DMS114 treated with DMSO at 0.1 percent for 48 hours (cell line): ENCODE data around the gene RRP9.

Experiments used
- DNase-seq: peaks from one replicate; lab custom pipeline; 2025; ENCODE audit not compliant: unreplicated experiment; lab: John Stamatoyannopoulos, UW

The RRP9 gene

DNA sequence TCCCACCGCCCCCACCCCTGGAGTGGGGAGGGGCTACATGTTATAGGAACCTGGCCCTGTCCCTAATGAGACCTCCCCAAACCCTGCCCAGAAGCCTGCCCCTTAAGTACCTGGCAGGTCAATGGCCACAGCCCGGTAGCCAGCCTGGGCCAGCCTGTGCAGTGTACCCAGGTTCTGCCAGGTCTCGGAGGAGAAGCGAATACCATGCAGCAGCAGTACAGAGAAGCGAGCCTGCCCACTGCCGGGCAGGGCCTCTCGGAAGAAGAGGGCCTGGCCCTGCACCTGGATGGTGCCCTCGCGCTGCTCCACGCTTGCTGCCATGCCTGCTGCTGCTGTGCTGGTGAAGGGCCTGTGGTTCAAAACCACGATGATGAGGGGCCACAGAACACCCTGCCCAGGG, 29.6 kb upstream of the RRP9 start:
- no peak for DNase-seq

DNA sequence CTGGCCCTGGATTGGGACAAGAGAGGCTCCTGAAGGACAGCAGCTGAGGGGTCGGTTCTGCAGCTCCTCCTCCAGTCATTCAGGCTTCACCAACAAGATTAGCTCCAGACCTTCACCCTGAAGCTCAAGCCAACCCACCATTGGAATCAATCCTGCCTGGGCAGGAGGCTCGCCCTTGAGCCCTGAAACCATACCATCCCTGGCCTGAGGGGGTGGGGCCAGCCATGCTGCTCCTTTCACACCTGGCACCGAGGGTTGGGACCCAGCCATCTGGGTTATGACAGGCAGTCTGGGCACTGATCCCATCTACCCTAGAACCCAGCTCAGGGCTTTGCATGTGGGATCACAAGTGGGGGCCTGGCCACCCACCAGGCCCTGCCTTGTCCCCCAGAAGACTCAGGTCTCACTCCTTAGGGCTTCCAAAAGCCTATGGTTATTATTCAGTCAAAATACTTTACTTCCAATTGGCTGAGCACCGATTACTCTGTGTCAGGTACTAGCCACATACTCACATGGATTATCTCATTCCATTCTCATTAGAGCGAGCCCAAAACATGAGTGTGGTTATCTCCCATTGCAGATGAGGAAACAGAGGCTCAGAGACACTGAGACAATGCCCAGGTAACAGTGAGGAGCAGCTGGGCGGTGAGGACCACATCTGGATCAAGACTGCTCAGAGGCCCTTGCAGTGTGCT, 29.0 kb upstream of the RRP9 start:
- DNase-seq, result no peak

DNA sequence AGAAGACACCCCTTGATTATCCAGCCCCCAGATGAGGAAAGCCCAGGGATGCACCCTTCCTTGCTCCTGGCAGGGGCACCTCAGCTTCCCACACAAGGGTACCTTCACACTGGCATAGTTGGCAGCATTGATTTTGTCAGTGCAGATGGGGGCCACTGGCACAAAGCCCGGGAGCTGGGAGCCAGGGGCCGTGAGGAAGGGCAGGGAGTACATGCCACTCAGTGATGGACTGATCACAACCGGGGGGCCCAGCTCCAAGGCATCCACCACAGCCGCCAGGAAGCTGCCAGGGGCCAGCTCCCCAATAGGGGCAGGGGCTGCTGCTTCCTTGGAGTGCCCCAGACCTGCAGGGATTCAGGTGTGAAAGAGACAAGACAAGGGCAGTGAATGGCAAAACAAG, 28.1 kb upstream of the RRP9 start:
- DNase-seq, result no peak

DNA sequence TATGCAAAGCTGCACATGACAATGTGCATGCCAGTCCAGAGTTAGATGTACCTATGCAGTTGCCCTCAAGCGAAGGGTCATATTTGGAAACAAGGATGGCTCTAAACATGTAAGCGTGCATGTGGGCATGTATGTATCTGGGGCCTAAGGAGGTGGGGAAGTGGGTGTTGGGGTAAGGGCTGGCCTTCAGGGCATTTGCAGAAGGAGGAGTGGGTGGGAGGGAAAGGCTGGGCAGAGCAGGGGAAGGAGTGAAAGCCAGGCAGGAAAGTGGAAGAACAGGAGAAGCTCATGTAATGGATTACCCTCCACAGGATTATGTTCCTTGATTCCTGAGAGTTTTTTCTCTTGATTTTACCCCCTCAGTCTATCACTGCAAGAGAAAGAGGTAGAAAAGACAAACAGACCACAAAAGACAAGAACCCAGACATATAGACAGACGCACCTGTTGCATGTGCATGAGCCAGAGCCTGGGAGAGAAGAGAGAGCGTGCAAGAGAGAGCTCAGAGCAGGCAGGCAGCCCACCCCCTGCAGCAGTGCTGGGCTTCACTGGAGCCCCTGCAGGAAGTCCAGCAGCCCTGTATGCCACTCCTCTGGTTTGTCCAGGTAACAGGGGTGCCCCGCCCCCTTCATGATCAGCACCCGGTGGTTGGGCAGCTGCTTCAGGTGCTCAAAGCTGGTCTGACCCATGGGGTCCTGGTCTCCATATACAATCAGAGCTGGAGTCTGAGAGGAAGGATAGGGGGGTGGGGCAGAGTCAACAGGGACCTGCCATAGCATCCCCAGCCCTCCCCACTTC, 27.4 kb upstream of the RRP9 start:
- DNase-seq, result no peak

DNA sequence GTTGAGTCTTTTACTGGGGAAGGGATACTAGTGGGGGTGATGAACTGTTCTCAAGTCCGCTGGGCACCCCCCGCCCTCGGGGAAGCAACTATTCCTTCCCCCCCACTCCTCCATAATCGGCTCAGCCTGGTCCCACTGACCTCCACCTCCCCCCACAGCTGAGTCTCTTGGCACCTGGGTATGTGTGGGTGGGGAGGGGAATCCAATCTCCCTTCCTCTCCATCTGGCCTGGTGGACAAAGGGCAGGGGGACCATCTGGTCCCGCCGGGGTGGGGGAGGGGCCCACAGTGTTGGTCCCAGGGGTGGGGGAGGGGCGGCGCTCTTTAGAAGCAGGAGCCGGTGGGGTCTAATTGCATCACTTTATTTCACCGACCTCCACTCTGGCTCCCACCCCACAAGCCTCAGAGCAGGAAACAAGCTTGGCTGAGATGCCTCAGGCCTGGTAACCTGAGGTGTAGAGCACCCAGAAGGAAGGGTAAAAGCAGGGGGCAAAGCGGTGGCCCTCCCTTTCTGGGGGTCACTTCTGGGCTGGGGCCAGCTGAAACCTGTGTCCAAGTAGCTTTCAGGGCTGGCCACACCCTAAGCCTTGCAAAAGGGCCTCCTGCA, 26.6 kb upstream of the RRP9 start:
- no peak for DNase-seq

DNA sequence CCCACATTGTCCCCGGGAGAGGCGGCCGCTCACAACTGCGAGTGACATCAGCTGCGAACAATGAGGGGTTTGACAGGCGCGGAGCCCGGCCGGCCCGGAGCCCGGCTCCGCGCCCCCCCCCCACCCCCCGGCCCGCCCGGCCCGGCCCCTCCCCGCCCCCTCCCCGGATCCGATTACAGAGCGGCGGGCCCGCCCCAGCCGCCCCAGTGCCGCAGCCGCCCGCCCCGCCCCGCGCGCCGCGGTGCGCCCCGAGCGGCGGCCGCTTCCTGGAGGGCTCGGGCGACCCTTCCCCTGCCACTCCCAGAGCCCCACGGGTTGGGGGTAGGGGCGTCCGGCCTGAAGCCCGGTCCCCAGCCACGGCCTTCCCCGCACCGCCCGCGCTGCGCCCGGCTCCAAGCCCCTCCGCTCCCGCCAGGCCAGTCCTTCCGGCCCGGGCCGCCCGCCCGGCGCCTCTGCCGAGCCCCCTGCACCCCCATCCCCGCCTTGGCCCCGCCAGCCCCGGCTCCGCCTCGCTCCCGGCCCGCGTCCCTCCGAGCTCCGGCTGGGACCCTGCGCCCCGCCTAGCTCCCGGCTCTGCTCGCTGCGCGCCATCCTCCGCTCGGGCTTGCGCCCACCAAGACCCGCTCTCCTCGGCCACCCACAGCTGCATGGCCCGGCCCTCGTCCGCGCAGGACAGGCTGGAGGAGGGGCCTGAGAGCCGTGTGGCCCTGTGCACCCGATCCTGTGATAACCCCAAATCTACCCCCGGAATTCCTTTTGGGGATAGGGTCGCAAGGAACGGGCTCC, 25.9 kb upstream of the RRP9 start, which contains the start of gene PCBP4:
PCBP4 (minus strand) TSS at position 71 of the 786 bp plus-strand sequence. CDS start 6,214 bp downstream, outside the sequence.
- DNase-seq, result no peak

DNA sequence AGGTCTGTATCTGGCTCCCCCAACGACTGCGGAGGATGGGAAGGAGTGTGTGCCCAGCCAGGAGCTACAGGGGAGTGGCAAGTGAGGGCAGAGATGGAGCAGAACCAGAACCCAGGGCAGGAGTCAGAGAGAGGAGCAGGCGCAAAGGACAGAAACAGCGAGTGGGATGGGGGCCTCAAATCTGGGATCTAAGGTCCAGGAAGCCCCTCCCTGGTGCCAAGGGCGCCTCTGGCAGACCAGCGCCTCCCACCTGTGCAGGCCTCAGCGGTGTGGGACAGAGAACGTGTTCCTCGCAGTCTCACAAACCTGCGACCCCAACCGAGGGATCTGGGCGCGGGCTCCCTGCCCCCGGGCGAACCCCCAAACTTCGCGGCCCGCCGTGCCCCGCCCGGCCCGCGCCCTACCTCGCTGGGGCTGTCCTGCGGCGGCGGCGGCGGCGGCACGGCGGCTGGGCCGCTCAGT, 25.2 kb upstream of the RRP9 start:
- DNase-seq, result no peak

DNA sequence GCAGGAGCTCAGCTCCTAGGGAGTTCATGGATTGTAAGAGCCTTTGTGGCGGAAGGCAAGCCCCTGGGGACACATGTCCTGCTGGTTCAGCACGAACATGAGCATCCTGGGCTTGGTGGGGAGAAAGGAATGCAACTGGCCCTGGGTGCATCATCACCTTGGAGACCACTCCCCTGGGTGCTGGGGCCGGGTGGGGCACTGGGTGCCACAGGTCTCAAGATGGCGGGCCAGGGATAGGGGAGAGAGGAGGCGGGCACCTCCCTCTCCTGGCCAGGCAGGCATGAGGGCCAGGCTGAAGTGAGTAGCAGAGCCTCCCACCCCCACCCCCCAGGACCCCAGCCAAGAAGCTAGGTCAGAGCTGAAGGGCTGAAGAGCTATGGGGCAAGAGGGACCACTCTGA, 24.8 kb upstream of the RRP9 start:
- DNase-seq, result no peak

DNA sequence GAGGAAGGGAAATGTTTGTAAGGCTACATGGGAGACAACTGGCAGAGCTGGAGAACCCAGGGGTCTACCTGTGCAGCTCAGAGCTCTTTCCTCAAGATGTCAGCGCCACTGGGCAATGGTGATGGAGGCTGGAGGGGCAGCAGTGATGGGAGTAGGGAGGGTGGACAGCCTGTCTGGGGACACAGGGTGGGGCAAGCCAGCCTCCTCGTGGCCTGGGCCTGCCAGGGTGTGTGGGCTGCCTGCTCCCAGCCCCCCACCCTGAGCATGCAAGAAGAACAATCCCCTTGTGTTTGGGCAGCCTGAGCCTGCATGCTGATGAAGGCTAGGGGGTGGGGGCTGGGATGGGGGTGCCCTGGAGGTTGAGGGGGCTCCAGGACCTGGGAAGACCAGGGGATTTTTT, 24.3 kb upstream of the RRP9 start:
- DNase-seq, result no peak

DNA sequence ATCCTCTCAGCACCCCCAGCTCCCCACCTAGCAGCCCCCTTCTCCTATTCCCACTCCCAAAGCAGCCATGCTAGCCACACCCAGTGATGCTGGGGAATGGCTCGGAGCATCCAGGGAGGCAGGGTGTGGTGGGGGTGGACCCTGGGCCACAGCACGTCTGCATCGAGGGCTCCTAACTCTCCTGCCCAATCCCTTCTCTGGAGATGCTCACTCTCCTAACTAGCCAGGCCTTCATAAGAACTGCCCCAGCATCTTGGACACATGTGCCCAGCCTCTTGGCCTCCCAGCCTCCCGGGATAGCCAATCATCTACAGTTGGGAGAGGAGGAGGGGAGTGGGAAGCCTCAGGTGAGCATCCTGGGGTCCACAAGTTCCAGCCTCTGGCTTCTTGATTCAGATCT, 22.8 kb upstream of the RRP9 start:
- DNase-seq, result no peak

DNA sequence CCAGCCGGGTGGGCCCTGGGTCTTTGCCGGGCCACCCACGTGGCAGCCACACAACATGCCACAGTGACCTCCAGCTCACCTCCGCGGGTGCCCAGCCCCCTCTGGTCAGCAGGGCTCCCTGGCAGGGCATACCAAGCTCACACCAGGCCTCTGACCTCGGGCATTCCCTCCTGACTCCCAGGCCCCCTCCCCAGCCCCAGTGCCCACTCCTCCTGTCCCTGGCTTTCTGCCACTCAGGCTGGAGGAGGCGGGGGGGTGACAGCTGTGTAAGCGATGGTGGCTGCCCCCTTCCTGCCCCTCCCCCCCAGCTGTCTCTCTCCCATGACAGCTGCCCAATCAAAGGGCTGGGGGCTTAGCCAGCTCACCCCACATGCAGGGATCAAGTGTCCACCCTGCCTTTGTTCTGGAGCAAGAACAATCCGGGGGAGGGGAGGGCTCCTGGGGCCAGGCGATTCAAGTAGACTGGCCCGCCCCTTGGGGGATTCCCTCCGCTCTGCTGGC, 22.3 kb upstream of the RRP9 start:
- no peak for DNase-seq

DNA sequence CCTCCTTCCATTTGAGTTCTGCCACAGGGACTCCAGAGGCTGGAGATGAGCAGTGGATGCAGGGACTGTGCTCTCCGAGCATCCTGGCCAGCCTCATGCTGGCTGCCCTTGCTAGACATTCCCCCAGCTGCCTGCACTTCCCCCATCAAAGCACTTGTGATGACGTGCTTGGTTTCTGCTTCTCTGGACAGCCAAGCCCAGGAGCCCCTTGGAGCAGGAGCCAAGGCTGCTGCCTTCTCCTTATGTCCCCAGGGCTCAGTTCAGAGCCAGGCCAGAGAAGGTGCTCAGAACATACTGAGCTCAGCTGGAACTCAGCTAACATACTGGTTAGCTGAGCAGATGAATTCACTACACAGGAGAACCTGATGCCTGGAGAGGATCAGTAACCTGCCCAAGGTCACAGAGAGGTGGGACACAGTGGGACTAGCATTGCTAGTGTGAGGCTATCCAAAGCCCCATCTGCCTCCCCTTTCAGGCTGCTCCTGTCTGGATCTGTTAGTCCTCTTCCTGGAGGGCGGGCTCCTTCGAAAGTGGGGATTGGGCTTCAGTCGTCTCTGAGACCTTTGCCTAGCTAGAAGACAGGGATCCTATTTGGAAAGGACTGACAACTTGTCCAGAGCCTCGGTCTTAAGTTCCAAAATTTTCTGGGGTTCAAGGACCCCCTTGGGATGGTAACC, 21.3 kb upstream of the RRP9 start:
- no peak for DNase-seq

DNA sequence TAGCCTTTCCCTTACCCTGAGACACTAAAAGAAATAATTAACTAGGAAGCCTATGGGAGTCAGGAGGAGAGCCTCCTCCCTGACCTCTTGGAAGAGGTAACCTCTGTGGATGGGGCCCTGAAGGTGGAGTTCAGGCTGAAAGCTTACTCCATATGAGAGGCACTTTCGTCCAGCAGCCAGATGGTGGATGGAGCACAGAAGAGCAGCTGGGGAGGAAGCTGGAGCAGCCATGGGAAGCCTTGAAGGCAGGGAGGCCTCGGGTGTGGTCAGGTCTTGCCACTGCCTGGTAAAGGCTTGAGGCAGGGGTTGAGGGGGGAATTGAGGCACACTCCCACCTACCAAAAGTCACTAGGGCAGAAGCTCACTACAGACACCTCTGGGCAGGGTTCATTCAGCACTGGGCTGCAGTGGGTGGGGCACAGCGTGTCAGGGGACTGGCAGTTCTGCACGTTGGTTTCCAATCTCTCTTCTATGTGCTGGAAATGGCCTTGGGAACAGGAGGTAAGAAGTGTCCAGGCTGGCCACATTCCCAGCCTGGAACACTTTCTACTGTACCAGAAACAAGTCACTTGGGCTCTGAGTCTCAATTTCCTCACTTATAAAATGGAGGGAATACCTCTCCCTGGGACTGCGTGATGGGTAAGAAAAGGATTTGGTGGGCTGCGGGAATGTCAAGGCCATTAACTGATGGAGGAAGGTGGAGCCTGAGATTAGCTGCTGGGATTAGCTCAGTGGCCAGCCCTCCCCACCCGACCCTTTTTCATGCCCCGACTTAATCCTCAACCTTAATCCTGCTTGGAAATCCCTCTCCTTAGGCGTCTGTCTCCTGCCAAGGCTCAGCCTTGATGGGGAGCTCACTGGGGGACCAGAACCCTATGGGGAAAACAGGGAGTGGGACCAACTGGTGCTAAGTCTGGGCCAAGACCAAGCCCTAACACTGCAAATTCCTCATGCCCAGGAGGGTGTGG, 20.2 kb upstream of the RRP9 start:
- DNase-seq, result no peak

DNA sequence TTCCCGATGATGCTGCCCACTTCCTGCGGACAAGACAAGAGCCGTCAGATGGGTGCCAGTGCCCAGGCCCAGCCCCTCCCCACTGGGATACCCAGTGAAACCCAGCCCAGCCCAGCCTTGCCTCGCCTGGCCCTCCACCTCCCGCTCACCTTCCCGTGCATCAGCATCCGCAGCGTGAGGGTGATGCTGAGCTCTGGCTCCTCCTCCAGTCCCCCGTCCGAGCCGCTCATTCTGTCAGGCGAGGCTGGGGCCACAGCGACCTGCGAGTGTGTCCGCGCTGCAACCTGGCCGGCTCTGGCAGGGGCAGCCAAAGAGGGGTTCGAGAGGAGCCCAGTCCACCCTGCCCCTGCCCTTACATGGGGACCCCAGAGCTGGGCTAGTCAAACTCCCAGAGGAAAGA, 19.3 kb upstream of the RRP9 start:
- no peak for DNase-seq

DNA sequence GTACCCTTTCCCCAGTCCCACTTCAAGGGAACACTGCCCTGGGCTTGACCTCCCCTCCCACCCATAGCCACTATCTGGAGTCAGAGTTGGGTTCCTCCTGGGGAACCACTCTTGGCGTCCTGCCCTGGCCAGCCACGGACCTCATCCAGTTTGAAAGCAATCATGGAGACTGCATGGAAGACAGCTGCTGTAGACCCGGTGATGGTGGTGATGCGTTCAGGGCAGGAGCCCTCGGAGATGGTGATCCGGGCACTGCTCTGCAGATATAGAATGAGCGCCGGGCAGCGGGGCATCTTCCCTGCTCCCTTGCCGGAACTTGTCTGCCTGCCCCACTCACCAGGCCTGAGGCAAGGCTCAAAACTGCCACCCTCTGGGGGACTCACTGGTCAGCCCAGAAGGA, 18.7 kb upstream of the RRP9 start:
- DNase-seq, result no peak

DNA sequence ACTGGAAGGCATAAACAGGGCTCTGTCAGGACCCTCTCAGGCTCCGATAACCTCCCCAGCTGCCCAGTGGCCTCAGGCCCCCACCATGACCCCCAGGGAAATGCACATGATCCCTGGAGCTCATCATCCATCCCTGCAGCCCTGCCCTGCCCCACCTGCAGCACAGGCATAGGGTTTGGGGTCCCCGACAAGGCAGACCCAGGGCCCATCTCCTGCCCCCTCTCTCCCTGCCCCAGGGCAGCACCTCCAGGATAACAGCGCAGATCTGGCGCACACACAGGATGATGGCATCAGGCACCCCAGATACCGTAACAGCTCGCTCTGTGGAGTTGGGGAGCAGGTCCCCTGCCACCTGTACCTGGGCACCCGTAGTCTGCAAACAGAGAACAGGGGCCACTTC, 17.9 kb upstream of the RRP9 start:
- DNase-seq, result no peak

DNA sequence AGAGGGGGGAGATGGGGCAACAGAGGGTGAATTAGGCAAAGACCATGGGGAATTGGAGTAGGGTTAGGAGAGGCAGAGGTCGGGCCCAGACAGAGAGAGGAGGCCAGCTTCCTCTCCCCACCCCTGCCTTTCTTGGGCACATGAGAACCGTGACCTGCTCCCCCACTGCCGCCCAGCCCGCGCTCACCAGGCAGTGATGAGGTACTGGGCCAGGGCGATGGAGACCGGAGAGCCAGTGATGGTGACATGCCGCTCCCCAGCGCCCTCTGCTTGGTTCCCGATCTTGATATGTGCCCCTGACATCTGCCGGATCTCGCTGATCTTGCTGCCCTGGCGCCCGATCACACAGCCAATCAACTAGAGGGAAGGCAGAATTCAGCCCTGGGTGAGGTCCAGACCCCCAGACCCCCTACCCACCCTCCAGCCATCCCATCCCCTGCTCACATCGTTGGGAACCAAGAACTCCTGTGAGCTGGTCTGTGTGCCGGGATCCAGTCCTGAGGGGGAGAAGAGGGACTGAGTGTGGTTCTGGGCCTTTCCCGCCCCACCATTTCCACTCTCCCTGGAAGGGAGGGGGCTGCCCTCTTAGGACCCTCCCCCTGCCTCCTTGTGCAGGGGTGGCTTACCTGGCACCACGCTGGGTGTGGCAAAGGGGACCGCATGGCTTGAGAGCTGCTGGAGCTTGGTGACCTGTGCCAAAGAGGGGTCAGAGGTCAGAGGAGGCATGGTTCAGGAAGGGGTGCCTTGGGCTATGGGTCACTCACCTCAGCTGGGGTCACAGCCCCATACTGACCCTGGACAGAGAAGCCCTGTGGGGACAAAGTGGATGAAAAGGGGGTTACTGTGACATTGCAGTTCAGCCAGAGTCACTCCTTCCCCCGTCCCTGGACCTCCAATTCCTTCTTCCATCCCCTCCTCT, 17.2 kb upstream of the RRP9 start:
- no peak for DNase-seq

DNA sequence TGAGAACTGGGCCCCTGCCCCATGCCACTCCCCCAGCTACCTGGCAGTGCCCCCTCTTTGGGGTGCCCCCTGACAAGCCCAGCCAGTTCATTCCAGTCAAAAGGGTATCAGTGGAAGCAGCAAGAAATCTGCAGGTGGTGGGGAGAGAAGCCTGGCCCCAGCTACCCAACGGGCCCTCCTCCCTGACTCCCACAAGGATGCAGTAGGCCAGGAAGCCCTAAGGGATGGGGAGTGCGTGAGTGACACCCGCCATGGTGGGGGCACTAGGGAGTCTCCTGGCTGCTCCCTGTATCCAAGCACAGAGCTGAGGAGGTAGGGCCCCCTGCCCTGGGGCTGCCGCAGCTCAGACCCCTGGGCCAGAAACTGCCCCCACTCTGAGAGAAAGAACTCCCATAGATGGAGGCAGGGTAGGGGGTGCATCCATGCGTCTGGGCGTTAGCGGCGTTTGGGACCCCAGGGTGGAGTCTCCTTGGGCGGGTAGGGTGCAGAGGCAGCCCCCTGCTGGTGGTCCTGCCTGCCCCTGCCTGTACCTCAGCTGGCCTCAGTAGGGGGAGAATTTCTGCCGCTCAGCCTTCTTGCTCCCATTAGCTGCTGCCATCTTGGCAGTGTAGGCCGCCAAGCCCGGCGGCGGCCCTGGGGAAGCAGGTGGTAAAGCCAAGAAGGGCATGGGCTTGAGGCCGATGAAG, 16.0 kb upstream of the RRP9 start:
- DNase-seq, result no peak
